Right renal pelvis (tissue), 4 donors: Measurements from ENCODE around the gene COIL. TPM values are rescaled to one million over a fixed set of nuclear protein-coding genes. Genes with fewer than 3 reads are reported as not detected.

Source experiments
- DNase-seq, 4 donors: peaks; one replicate each; pipeline ENCODE4 v3.0.0-alpha.2; 2013; ENCODE audit warnings: low read depth in 4 of 4, low spot score in 3 of 4, missing footprints in 1 of 4
- polyA plus RNA-seq, 4 donors: library from polyadenylated mRNA; unstranded; fragments of 120-200 nt; gene quantifications; one replicate each; pipeline ENCODE4 v1.2.1, GENCODE V29; 2013; ENCODE audit not compliant: insufficient read length in 4 of 4

The COIL gene
- polyA plus RNA-seq, 4 donors, result 27.8 to 35.9 (median 33.9) TPM

- DNase-seq, result no peak
Measured at GRCh38 chr17:56912105-56912999, 48.5 kb downstream of the COIL start.

GRCh38 chr17:56910509-56911235 lies 50.2 kb downstream of the COIL start:
- no peak for DNase-seq

- no peak for DNase-seq
Measured at GRCh38 chr17:56909742-56910508, 50.9 kb downstream of the COIL start.

- no peak for DNase-seq
Measured at GRCh38 chr17:56908001-56908542, 52.8 kb downstream of the COIL start.

- DNase-seq, result no peak
Measured at GRCh38 chr17:56903560-56903959, 57.3 kb downstream of the COIL start.

- DNase-seq, result no peak
Measured at GRCh38 chr17:56902348-56902747, 58.5 kb downstream of the COIL start.

GRCh38 chr17:56899403-56899802 lies 61.4 kb downstream of the COIL start:
- no peak for DNase-seq

GRCh38 chr17:56898874-56899273 lies 62.0 kb downstream of the COIL start:
- no peak for DNase-seq

- DNase-seq, result no peak
Measured at GRCh38 chr17:56897646-56898424, 63.0 kb downstream of the COIL start.

- DNase-seq, result no peak
Measured at GRCh38 chr17:56896968-56897359, 63.9 kb downstream of the COIL start.

GRCh38 chr17:56896217-56896967 lies 64.5 kb downstream of the COIL start:
- no peak for DNase-seq

- DNase-seq, result no peak
Measured at GRCh38 chr17:56894859-56895455, 65.9 kb downstream of the COIL start.

GRCh38 chr17:56893503-56893902 lies 67.3 kb downstream of the COIL start:
- no peak for DNase-seq

- DNase-seq, result no peak
Measured at GRCh38 chr17:56892333-56892732, 68.5 kb downstream of the COIL start.

- no peak for DNase-seq
Measured at GRCh38 chr17:56891751-56892150, 69.1 kb downstream of the COIL start.

GRCh38 chr17:56890906-56891674 lies 69.8 kb downstream of the COIL start:
- no peak for DNase-seq

- DNase-seq, result no peak
Measured at GRCh38 chr17:56890390-56890789, 70.5 kb downstream of the COIL start.
